Left renal pelvis (tissue), 4 donors: ENCODE measurements around the gene PRKACG. TPM values are rescaled to one million over a fixed set of nuclear protein-coding genes. Genes with fewer than 3 reads are reported as not detected.

ENCODE experiments used
- polyA plus RNA-seq, 4 donors: library from polyadenylated mRNA; unstranded; fragments of 120-200 nt; gene quantifications; one replicate each; pipeline ENCODE4 v1.2.1, GENCODE V29; 2013; ENCODE audit not compliant: insufficient read length in 4 of 4

Gene PRKACG
- polyA plus RNA-seq, 4 donors, result not detected

Other genes with a start within 250 kb of the PRKACG start
- 10 to 100 TPM; 17.7 to 26.0 (median 21.5) TPM for gene FXN, start 21.6 kb upstream of the PRKACG start, polyA plus RNA-seq
- gene TJP2, start 160.2 kb upstream of the PRKACG start, polyA plus RNA-seq, result 100 to 1,000 TPM in 3 of 4 donors, 10 to 100 TPM in 1; 86.8 to 120 (median 103) TPM